ENCODE results near the gene SETD4.
"Not testable (repeated sequence)": the region's sequence is repeated elsewhere in the genome, so short reads cannot be mapped to it uniquely, and the experiment has no call there.

Gene SETD4

GRCh38 chr21:36073911-36074310, 13.6 kb upstream of the SETD4 start:
- not testable (repeated sequence) for H3K14ac ChIP-seq (ENCODE audit: low read length in 2 of 2); H2BK5ac ChIP-seq (ENCODE audit: low read depth, low read length, poor library complexity, severe bottlenecking); H3K4me1 ChIP-seq (ENCODE audit: control insufficient read depth, insufficient read depth, low read depth, low read length); H2BK120ac ChIP-seq (ENCODE audit: low read depth, low read length); H2AFZ ChIP-seq (ENCODE audit: low read depth, low read length); H3K4me2 ChIP-seq (ENCODE audit: low read length, poor library complexity, severe bottlenecking); H4K91ac ChIP-seq (ENCODE audit: low read length); H3K79me1 ChIP-seq (replicated peaks; ENCODE audit: low read length, poor library complexity, severe bottlenecking); H4K8ac ChIP-seq (ENCODE audit: low read length); H2BK15ac ChIP-seq (ENCODE audit: low read depth, poor library complexity, severe bottlenecking); H3K4me3 ChIP-seq (ENCODE audit: insufficient read depth in 1 of 2, low read depth in 1 of 2, low read length in 2 of 2); H2BK12ac ChIP-seq (ENCODE audit: low read length in 2 of 2); H3K27ac ChIP-seq (ENCODE audit: low read length, poor library complexity, severe bottlenecking); H3K18ac ChIP-seq (ENCODE audit: low read depth in 1 of 2, low read length in 2 of 2); H3K9ac ChIP-seq (ENCODE audit: low read length); H2AK5ac ChIP-seq (ENCODE audit: low read length, severe bottlenecking); H3K23ac ChIP-seq (ENCODE audit: low read length in 2 of 2); H3K9me3 ChIP-seq (ENCODE audit: control insufficient read depth, low read length); DNase-seq; H3K4ac ChIP-seq (ENCODE audit: low read depth in 1 of 2, low read length in 2 of 2)
- H3K27me3 ChIP-seq (ENCODE audit: control insufficient read depth in 1 of 2, insufficient read depth in 1 of 2, low read length in 2 of 2): peaks cover 0 to 20% of the 10 kb centered on the region in 2 experiments
- WGBS: 95% methylated on average over 2 of the region's 5 CpGs
- peaks cover 0 to 39% of the 10 kb centered on the region in 2 experiments for H3K36me3 ChIP-seq (ENCODE audit: control insufficient read depth in 1 of 2, insufficient read depth in 2 of 2, low read depth in 1 of 2, low read length in 2 of 2)

GRCh38 chr21:36073181-36073580, 12.9 kb upstream of the SETD4 start:
- no peak overlapping the region for H3K27ac ChIP-seq (ENCODE audit: low read length, poor library complexity, severe bottlenecking)
- no peak for DNase-seq
- peaks cover 0 to 20% of the 10 kb centered on the region in 2 experiments for H3K27me3 ChIP-seq (ENCODE audit: control insufficient read depth in 1 of 2, insufficient read depth in 1 of 2, low read length in 2 of 2)
- peaks cover 5% of the 10 kb centered on the region for H3K9me3 ChIP-seq (ENCODE audit: control insufficient read depth, low read length)
- 82% methylated on average over 3 of the region's 3 CpGs for WGBS
- H2BK15ac ChIP-seq (ENCODE audit: low read depth, poor library complexity, severe bottlenecking): no peak overlapping the region
- no peak overlapping the region for H4K8ac ChIP-seq (ENCODE audit: low read length)
- no peak overlapping the region for H2AK5ac ChIP-seq (ENCODE audit: low read length, severe bottlenecking)
- H2AFZ ChIP-seq (ENCODE audit: low read depth, low read length): no peak overlapping the region
- no peak overlapping the region for H2BK12ac ChIP-seq (ENCODE audit: low read length in 2 of 2)
- H3K4me2 ChIP-seq (ENCODE audit: low read length, poor library complexity, severe bottlenecking): no peak overlapping the region
- no peak overlapping the region for H3K14ac ChIP-seq (ENCODE audit: low read length in 2 of 2)
- H4K91ac ChIP-seq (ENCODE audit: low read length): no peak overlapping the region
- H3K18ac ChIP-seq (ENCODE audit: low read depth in 1 of 2, low read length in 2 of 2): no peak overlapping the region
- H3K9ac ChIP-seq (ENCODE audit: low read length): no peak overlapping the region
- H3K79me1 ChIP-seq (replicated peaks; ENCODE audit: low read length, poor library complexity, severe bottlenecking): no peaks in the 10 kb centered on the region
- H3K4me3 ChIP-seq (ENCODE audit: insufficient read depth in 1 of 2, low read depth in 1 of 2, low read length in 2 of 2): peak overlapping the region in 1 of 2 experiments; percentile 1
- no peak overlapping the region for H2BK120ac ChIP-seq (ENCODE audit: low read depth, low read length)
- H2BK5ac ChIP-seq (ENCODE audit: low read depth, low read length, poor library complexity, severe bottlenecking): no peak overlapping the region
- no peak overlapping the region for H3K4ac ChIP-seq (ENCODE audit: low read depth in 1 of 2, low read length in 2 of 2)
- peaks cover 0 to 39% of the 10 kb centered on the region in 2 experiments for H3K36me3 ChIP-seq (ENCODE audit: control insufficient read depth in 1 of 2, insufficient read depth in 2 of 2, low read depth in 1 of 2, low read length in 2 of 2)
- H3K23ac ChIP-seq (ENCODE audit: low read length in 2 of 2): no peak overlapping the region
- H3K4me1 ChIP-seq (ENCODE audit: control insufficient read depth, insufficient read depth, low read depth, low read length): no peaks in the 10 kb centered on the region

- DNase-seq: no peak
- Histone ChIP-seq H2AK5ac (ENCODE audit: low read length, severe bottlenecking) (no peak overlapping the region), H3K14ac (ENCODE audit: low read length in 2 of 2) (no peak overlapping the region), H3K27me3 (ENCODE audit: control insufficient read depth in 1 of 2, insufficient read depth in 1 of 2, low read length in 2 of 2) (peaks cover 0 to 20% of the 10 kb centered on the region in 2 experiments), H3K79me1 (replicated peaks; ENCODE audit: low read length, poor library complexity, severe bottlenecking) (no peaks in the 10 kb centered on the region), H3K4me2 (ENCODE audit: low read length, poor library complexity, severe bottlenecking) (no peak overlapping the region), H3K23ac (ENCODE audit: low read length in 2 of 2) (no peak overlapping the region), H3K4me1 (ENCODE audit: control insufficient read depth, insufficient read depth, low read depth, low read length) (no peaks in the 10 kb centered on the region), H2BK12ac (ENCODE audit: low read length in 2 of 2) (no peak overlapping the region), H3K36me3 (ENCODE audit: control insufficient read depth in 1 of 2, insufficient read depth in 2 of 2, low read depth in 1 of 2, low read length in 2 of 2) (peaks cover 0 to 39% of the 10 kb centered on the region in 2 experiments), H3K9ac (ENCODE audit: low read length) (no peak overlapping the region), H3K18ac (ENCODE audit: low read depth in 1 of 2, low read length in 2 of 2) (no peak overlapping the region), H2BK5ac (ENCODE audit: low read depth, low read length, poor library complexity, severe bottlenecking) (no peak overlapping the region), H2BK120ac (ENCODE audit: low read depth, low read length) (no peak overlapping the region), H3K4me3 (ENCODE audit: insufficient read depth in 1 of 2, low read depth in 1 of 2, low read length in 2 of 2) (no peak overlapping the region), H3K9me3 (ENCODE audit: control insufficient read depth, low read length) (peaks cover 5% of the 10 kb centered on the region), H3K27ac (ENCODE audit: low read length, poor library complexity, severe bottlenecking) (no peak overlapping the region), H3K4ac (ENCODE audit: low read depth in 1 of 2, low read length in 2 of 2) (no peak overlapping the region), H4K91ac (ENCODE audit: low read length) (no peak overlapping the region), H4K8ac (ENCODE audit: low read length) (no peak overlapping the region), H2AFZ (ENCODE audit: low read depth, low read length) (no peak overlapping the region), H2BK15ac (ENCODE audit: low read depth, poor library complexity, severe bottlenecking) (no peak overlapping the region)
- WGBS: 94% methylated on average over 12 of the region's 12 CpGs
Observed at GRCh38 chr21:36072453-36073162, 12.3 kb upstream of the SETD4 start.

- Histone ChIP-seq H2BK15ac (ENCODE audit: low read depth, poor library complexity, severe bottlenecking) (no peak overlapping the region), H3K4ac (ENCODE audit: low read depth in 1 of 2, low read length in 2 of 2) (no peak overlapping the region), H2AFZ (ENCODE audit: low read depth, low read length) (no peak overlapping the region), H3K23ac (ENCODE audit: low read length in 2 of 2) (no peak overlapping the region), H3K27ac (ENCODE audit: low read length, poor library complexity, severe bottlenecking) (no peak overlapping the region), H3K9ac (ENCODE audit: low read length) (peak overlapping the region; percentile 90), H3K9me3 (ENCODE audit: control insufficient read depth, low read length) (peaks cover 5% of the 10 kb centered on the region), H4K8ac (ENCODE audit: low read length) (no peak overlapping the region), H2BK120ac (ENCODE audit: low read depth, low read length) (no peak overlapping the region), H3K79me1 (replicated peaks; ENCODE audit: low read length, poor library complexity, severe bottlenecking) (no peaks in the 10 kb centered on the region), H3K18ac (ENCODE audit: low read depth in 1 of 2, low read length in 2 of 2) (no peak overlapping the region), H4K91ac (ENCODE audit: low read length) (no peak overlapping the region), H3K27me3 (ENCODE audit: control insufficient read depth in 1 of 2, insufficient read depth in 1 of 2, low read length in 2 of 2) (peaks cover 0 to 20% of the 10 kb centered on the region in 2 experiments), H3K4me3 (ENCODE audit: insufficient read depth in 1 of 2, low read depth in 1 of 2, low read length in 2 of 2) (peak overlapping the region in 1 of 2 experiments; percentile 91), H3K36me3 (ENCODE audit: control insufficient read depth in 1 of 2, insufficient read depth in 2 of 2, low read depth in 1 of 2, low read length in 2 of 2) (peaks cover 0 to 39% of the 10 kb centered on the region in 2 experiments), H3K14ac (ENCODE audit: low read length in 2 of 2) (no peak overlapping the region), H3K4me2 (ENCODE audit: low read length, poor library complexity, severe bottlenecking) (no peak overlapping the region), H3K4me1 (ENCODE audit: control insufficient read depth, insufficient read depth, low read depth, low read length) (no peaks in the 10 kb centered on the region), H2BK5ac (ENCODE audit: low read depth, low read length, poor library complexity, severe bottlenecking) (no peak overlapping the region), H2AK5ac (ENCODE audit: low read length, severe bottlenecking) (no peak overlapping the region), H2BK12ac (ENCODE audit: low read length in 2 of 2) (no peak overlapping the region)
- DNase-seq: no peak
- 88% methylated on average over 7 of the region's 7 CpGs for WGBS
Observed at GRCh38 chr21:36070999-36071398, 10.7 kb upstream of the SETD4 start.
